ENCODE data around the gene HOXA9. TPM values are rescaled to one million over a fixed set of nuclear protein-coding genes. Genes with fewer than 3 reads are reported as not detected.

Gene HOXA9
- total and polyA plus RNA-seq, 2 of the 4 experiments (the other 2 are of a cell fraction): 0.18 to 0.32 TPM

DNA sequence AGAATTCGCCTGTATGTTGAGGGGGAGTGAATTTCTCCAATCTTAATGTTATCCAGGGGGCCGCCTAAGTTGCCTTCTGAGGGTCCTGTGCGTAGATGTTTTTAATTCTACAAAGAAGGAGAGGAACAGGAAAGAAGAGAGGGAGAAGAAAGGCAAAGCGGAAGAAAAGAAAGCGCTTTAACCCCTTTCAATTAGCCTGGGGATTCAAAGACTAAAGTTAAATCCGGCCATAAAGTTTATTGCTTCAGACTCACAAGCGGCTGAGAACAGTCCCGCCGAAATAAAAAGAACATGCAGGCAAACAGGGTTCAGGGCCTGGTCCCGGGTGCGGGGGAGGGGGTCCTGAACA is 26.4 kb downstream of the HOXA9 start:
- CTCF ChIA-PET: no interaction called here
- H2AK5ac ChIP-seq (ENCODE audit: low read depth, low read length): no peak overlapping the region
- no peaks in the 10 kb centered on the region for H3K9me3 ChIP-seq (ENCODE audit: control insufficient read depth, insufficient read depth, low read length)
- peak overlapping the region; percentile 78 for H3K14ac ChIP-seq (replicated peaks; ENCODE audit: low read depth, low read length)
- peaks cover under 1% of the 10 kb centered on the region; the same call in 1 of the 2 replicates for H3K9me1 ChIP-seq (ENCODE audit: insufficient read depth, low read length)
- H3K27me3 ChIP-seq (ENCODE audit: control insufficient read depth, insufficient read depth, low read length): no peaks in the 10 kb centered on the region
- TF ChIP-seq NFE2L2 (IDR thresholded peaks at IDR 0.05; ENCODE audit: low read depth, low read length) (no peak), POLR2A (IDR thresholded peaks at IDR 0.05; ENCODE audit: low read depth, low read length) (no peak), MAZ (IDR thresholded peaks at IDR 0.05; ENCODE audit: borderline replicate concordance, low read depth, low read length) (no peak), CEBPB (IDR thresholded peaks at IDR 0.05; ENCODE audit: low read depth, low read length) (no peak), FOS (IDR thresholded peaks at IDR 0.05; ENCODE audit: low read depth, low read length) (no peak), MXI1 (IDR thresholded peaks at IDR 0.05; ENCODE audit: borderline replicate concordance, low read depth, low read length) (no peak)
- TF ChIP-seq, protein P1, sequence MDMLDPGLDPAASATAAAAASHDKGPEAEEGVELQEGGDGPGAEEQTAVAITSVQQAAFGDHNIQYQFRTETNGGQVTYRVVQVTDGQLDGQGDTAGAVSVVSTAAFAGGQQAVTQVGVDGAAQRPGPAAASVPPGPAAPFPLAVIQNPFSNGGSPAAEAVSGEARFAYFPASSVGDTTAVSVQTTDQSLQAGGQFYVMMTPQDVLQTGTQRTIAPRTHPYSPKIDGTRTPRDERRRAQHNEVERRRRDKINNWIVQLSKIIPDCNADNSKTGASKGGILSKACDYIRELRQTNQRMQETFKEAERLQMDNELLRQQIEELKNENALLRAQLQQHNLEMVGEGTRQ (IDR thresholded peaks at IDR 0.05; ENCODE audit: low read depth, low read length): no peak
- peaks cover 9% of the 10 kb centered on the region for H3K36me3 ChIP-seq (ENCODE audit: control insufficient read depth, insufficient read depth, low read length)
- peak overlapping the region; percentile 71 for H4K5ac ChIP-seq (ENCODE audit: low read depth, low read length)
- H4K8ac ChIP-seq (ENCODE audit: low read depth in 2 of 2, low read length in 2 of 2): peak overlapping the region; percentile 50 to 67; a peak in 3 of 4 replicates
- H3K4ac ChIP-seq (ENCODE audit: low read depth, low read length): peak overlapping the region; percentile 55
- WGBS, 2 experiments (ENCODE audit: extremely low coverage in 2 of 2, insufficient read length in 1 of 2): 0% methylated on average over 4 of the region's 11 CpGs; no CpG with 5 or more reads in 1 of the 2 experiments
- peak overlapping the region; percentile 94 for H3K27ac ChIP-seq (ENCODE audit: insufficient read depth, low read length)
- peak overlapping the region; percentile 75 for H2BK120ac ChIP-seq (ENCODE audit: low read depth, low read length)
- H2BK15ac ChIP-seq (ENCODE audit: low read depth, low read length): peak overlapping the region; percentile 52; the same call in 2 of the 3 replicates
- H3K9ac ChIP-seq (ENCODE audit: low read depth, low read length): peak overlapping the region; percentile 89
- H3K79me1 ChIP-seq (ENCODE audit: low read depth in 1 of 2, low read length in 2 of 2): peaks cover under 1 to 33% of the 10 kb centered on the region in 2 experiments; a peak in 2 of 4 replicates
- peak overlapping the region; percentile 69 for H2BK20ac ChIP-seq (ENCODE audit: low read depth, low read length)
- no peaks in the 10 kb centered on the region for H4K20me1 ChIP-seq (ENCODE audit: insufficient read depth, low read length)
- peak overlapping the region; percentile 30 for H3K4me3 ChIP-seq (ENCODE audit: insufficient read depth, low read depth, low read length)
- H2BK5ac ChIP-seq (ENCODE audit: low read depth, low read length, poor library complexity, severe bottlenecking): peak overlapping the region; percentile 35
- H2AK9ac ChIP-seq (replicated peaks; ENCODE audit: low read depth, low read length, poor library complexity): peak overlapping the region; percentile 63
- DNase-seq (no peak), ATAC-seq (ENCODE audit: low read depth) (no peak)
- in situ Hi-C loops (cut with MboI; ENCODE audit: low sequenced_read_pairs): no loop called here
- POLR2A ChIA-PET (ENCODE audit: unreplicated experiment): no interaction called here
- intact Hi-C loops (cut with micrococcal nuclease): no loop called here
- H2AFZ ChIP-seq (replicated peaks; ENCODE audit: low read length, poor library complexity): peak overlapping the region; percentile 87
- H3K18ac ChIP-seq (ENCODE audit: low read depth, low read length): peak overlapping the region; percentile 89
- H3K4me2 ChIP-seq (ENCODE audit: low read depth, low read length): peak overlapping the region; percentile 94
- peak overlapping the region; percentile 85 for H3K23ac ChIP-seq (ENCODE audit: low read depth, low read length)
- peak overlapping the region; percentile 68 for H4K91ac ChIP-seq (ENCODE audit: insufficient read depth, low read depth, low read length)
- peaks cover 15% of the 10 kb centered on the region for H3K4me1 ChIP-seq (ENCODE audit: control insufficient read depth, insufficient read depth, low read length)
- no TSS peak for BruUV-seq (replicated peaks)
- H3K56ac ChIP-seq (ENCODE audit: extremely low read depth, insufficient read depth, low read length): peak overlapping the region; percentile 79; the same call in 1 of the 2 replicates
- dilution Hi-C loops (cut with HindIII; ENCODE audit: low sequenced_read_pairs, unreplicated experiment): no loop called here

Data from IMR-90 (cell line).